Measurements from ENCODE around the gene CACNA2D4.

DNA sequence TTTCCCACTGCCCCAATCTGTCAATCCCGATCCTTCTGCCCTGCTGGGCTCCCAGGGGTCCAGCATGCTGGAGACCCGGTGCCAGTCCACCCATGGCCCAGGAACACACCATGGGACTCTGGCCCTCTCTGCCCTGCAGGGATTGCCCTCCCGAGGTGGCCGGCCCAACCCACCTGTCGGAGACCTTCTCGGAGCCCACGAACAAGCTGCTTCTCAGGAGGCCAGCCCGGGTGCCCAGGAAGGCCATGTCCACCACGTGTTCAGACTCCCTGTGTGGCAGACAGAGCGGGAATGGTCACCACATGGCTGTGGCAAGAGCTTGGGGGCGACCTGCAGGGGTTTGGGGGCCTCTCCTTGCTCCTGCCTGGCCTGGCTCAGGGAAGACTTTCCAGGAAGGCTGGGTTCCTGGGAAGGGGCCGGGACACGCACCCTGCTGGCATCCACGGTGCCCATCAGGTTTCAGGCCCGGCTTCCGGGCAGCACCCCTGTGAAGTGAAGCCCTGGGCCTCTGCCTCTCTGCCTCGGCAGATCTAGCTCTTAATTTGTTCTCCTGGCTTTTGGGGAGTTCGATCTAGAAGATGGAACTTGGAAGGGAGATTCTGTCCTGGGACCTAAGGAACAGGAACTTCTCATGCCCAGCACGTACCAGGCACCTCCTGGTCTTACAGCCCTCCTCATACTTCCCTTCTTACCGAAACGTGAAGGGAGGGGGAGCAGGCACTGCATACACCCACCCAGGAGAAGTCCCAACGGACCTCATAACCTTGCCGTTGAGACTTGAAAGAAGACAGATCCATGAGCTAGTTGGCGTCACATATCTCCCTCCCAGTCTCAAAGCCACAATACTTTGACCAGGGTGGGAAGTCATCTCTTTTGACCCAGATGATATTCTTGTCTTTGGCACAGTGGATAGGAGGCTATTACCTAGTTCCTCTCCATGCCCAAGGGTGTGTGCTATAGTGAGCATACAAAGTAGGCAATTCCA is 71.7 kb downstream of the CACNA2D4 start:
- TF ChIP-seq, protein P1, sequence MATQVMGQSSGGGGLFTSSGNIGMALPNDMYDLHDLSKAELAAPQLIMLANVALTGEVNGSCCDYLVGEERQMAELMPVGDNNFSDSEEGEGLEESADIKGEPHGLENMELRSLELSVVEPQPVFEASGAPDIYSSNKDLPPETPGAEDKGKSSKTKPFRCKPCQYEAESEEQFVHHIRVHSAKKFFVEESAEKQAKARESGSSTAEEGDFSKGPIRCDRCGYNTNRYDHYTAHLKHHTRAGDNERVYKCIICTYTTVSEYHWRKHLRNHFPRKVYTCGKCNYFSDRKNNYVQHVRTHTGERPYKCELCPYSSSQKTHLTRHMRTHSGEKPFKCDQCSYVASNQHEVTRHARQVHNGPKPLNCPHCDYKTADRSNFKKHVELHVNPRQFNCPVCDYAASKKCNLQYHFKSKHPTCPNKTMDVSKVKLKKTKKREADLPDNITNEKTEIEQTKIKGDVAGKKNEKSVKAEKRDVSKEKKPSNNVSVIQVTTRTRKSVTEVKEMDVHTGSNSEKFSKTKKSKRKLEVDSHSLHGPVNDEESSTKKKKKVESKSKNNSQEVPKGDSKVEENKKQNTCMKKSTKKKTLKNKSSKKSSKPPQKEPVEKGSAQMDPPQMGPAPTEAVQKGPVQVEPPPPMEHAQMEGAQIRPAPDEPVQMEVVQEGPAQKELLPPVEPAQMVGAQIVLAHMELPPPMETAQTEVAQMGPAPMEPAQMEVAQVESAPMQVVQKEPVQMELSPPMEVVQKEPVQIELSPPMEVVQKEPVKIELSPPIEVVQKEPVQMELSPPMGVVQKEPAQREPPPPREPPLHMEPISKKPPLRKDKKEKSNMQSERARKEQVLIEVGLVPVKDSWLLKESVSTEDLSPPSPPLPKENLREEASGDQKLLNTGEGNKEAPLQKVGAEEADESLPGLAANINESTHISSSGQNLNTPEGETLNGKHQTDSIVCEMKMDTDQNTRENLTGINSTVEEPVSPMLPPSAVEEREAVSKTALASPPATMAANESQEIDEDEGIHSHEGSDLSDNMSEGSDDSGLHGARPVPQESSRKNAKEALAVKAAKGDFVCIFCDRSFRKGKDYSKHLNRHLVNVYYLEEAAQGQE (IDR thresholded peaks at IDR 0.05; ENCODE audit: low read depth): no peak
- no peak for TF ChIP-seq EZH2phosphoT487 (IDR thresholded peaks at IDR 0.05; ENCODE audit: borderline replicate concordance)
- TF ChIP-seq, protein P2, sequence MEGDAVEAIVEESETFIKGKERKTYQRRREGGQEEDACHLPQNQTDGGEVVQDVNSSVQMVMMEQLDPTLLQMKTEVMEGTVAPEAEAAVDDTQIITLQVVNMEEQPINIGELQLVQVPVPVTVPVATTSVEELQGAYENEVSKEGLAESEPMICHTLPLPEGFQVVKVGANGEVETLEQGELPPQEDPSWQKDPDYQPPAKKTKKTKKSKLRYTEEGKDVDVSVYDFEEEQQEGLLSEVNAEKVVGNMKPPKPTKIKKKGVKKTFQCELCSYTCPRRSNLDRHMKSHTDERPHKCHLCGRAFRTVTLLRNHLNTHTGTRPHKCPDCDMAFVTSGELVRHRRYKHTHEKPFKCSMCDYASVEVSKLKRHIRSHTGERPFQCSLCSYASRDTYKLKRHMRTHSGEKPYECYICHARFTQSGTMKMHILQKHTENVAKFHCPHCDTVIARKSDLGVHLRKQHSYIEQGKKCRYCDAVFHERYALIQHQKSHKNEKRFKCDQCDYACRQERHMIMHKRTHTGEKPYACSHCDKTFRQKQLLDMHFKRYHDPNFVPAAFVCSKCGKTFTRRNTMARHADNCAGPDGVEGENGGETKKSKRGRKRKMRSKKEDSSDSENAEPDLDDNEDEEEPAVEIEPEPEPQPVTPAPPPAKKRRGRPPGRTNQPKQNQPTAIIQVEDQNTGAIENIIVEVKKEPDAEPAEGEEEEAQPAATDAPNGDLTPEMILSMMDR (IDR thresholded peaks at IDR 0.05 in 2 of 3, conservative IDR thresholded peaks at IDR 0.05 in 1 of 3; ENCODE audit: borderline replicate concordance in 1 of 3, insufficient read depth in 1 of 3, low read depth in 2 of 3, low read length in 2 of 3): no peak
- TF ChIP-seq POLR2A (IDR thresholded peaks at IDR 0.05; ENCODE audit: borderline replicate concordance, extremely low read depth, insufficient read depth, insufficient read length): no peak
- TF ChIP-seq SP1 (IDR thresholded peaks at IDR 0.05; ENCODE audit: low read depth): no peak
- TF ChIP-seq, protein P3, sequence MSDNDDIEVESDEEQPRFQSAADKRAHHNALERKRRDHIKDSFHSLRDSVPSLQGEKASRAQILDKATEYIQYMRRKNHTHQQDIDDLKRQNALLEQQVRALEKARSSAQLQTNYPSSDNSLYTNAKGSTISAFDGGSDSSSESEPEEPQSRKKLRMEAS (IDR thresholded peaks at IDR 0.05): no peak
- TF ChIP-seq, protein P4, sequence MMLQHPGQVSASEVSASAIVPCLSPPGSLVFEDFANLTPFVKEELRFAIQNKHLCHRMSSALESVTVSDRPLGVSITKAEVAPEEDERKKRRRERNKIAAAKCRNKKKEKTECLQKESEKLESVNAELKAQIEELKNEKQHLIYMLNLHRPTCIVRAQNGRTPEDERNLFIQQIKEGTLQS (IDR thresholded peaks at IDR 0.05): no peak
- TF ChIP-seq CEBPB (IDR thresholded peaks at IDR 0.05; ENCODE audit: low read depth): no peak
- no peak for TF ChIP-seq ZNF274 (IDR thresholded peaks at IDR 0.05; ENCODE audit: low read depth, low read length)
- no peak for TF ChIP-seq EGR1 (IDR thresholded peaks at IDR 0.05; ENCODE audit: low read depth)
- TF ChIP-seq CBX3 (IDR thresholded peaks at IDR 0.05; ENCODE audit: low read depth): no peak
